ENCODE data around the gene BRINP2. TPM values are rescaled to one million over a fixed set of nuclear protein-coding genes. Genes with fewer than 3 reads are reported as not detected.

The BRINP2 gene
- total RNA-seq, 2 donors from 2014 or later: not detected

DNA sequence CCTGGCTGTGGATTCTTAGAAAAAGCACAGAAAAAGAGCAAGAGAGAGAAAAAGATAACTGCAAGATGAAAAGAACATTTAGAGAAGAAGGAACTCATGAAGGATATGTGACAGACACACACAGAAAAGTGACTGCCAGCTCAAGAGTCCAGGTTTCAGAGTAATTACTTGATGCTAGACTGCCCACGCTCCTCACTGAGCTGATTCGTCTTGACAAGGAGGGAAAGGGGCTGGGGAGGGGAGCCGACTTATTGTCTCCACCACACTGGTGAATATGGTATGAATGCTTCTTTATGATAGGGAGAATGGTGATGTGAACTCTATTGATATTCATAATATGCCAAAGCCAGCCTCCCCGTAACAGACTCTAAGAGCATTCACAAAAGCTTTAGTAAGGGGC is 140.4 kb downstream of the BRINP2 start:
- H3K27me3 Mint-ChIP-seq (ENCODE audit: insufficient read depth): peaks cover 99% of the 10 kb centered on the region
- H3K36me3 ChIP-seq (ENCODE audit: control insufficient read depth, insufficient read depth, low read length): no peaks in the 10 kb centered on the region
- no peaks in the 10 kb centered on the region for H3K4me1 ChIP-seq (ENCODE audit: control insufficient read depth, insufficient read depth, low read length)
- TF ChIP-seq, protein P1, sequence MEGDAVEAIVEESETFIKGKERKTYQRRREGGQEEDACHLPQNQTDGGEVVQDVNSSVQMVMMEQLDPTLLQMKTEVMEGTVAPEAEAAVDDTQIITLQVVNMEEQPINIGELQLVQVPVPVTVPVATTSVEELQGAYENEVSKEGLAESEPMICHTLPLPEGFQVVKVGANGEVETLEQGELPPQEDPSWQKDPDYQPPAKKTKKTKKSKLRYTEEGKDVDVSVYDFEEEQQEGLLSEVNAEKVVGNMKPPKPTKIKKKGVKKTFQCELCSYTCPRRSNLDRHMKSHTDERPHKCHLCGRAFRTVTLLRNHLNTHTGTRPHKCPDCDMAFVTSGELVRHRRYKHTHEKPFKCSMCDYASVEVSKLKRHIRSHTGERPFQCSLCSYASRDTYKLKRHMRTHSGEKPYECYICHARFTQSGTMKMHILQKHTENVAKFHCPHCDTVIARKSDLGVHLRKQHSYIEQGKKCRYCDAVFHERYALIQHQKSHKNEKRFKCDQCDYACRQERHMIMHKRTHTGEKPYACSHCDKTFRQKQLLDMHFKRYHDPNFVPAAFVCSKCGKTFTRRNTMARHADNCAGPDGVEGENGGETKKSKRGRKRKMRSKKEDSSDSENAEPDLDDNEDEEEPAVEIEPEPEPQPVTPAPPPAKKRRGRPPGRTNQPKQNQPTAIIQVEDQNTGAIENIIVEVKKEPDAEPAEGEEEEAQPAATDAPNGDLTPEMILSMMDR (conservative IDR thresholded peaks at IDR 0.05): no peak
- no peak overlapping the region for H3K9ac ChIP-seq (ENCODE audit: extremely low read depth, low read length, poor library complexity, severe bottlenecking)
- no peak overlapping the region for H3K4me3 Mint-ChIP-seq
- peak overlapping the region; percentile 36 for H3K27ac ChIP-seq (ENCODE audit: low read depth, low read length)
- H3K27ac Mint-ChIP-seq: no peak overlapping the region
- 46 to 60% methylated on average over 4 of the region's 4 CpGs for WGBS, 2 experiments (ENCODE audit: insufficient coverage in 1 of 2, insufficient read length in 1 of 2)
- no peak overlapping the region for H3K4me3 ChIP-seq (ENCODE audit: low read length)
- H3K4me1 Mint-ChIP-seq: peaks cover 2% of the 10 kb centered on the region
- H3K27me3 ChIP-seq (ENCODE audit: control insufficient read depth, insufficient read depth, low read length, poor library complexity, severe bottlenecking): peaks cover 100% of the 10 kb centered on the region
- no peak for DNase-seq
- H3K36me3 Mint-ChIP-seq (ENCODE audit: low read depth): no peaks in the 10 kb centered on the region
- H3K9me3 Mint-ChIP-seq: no peaks in the 10 kb centered on the region
- no peaks in the 10 kb centered on the region for H3K9me3 ChIP-seq (ENCODE audit: control insufficient read depth, low read length)

- Histone ChIP-seq H3K4me1 (ENCODE audit: control insufficient read depth, insufficient read depth, low read length) (no peaks in the 10 kb centered on the region), H3K27me3 (ENCODE audit: control insufficient read depth, insufficient read depth, low read length, poor library complexity, severe bottlenecking) (peaks cover 100% of the 10 kb centered on the region), H3K9ac (ENCODE audit: extremely low read depth, low read length, poor library complexity, severe bottlenecking) (no peak overlapping the region), H3K4me3 (ENCODE audit: low read length) (no peak overlapping the region), H3K9me3 (ENCODE audit: control insufficient read depth, low read length) (no peaks in the 10 kb centered on the region), H3K36me3 (ENCODE audit: control insufficient read depth, insufficient read depth, low read length) (no peaks in the 10 kb centered on the region), H3K27ac (ENCODE audit: low read depth, low read length) (no peak overlapping the region)
- Mint-ChIP-seq H3K9me3 (no peaks in the 10 kb centered on the region), H3K36me3 (ENCODE audit: low read depth) (no peaks in the 10 kb centered on the region), H3K4me3 (no peak overlapping the region), H3K4me1 (no peaks in the 10 kb centered on the region), H3K27ac (no peak overlapping the region), H3K27me3 (ENCODE audit: insufficient read depth) (peaks cover 99% of the 10 kb centered on the region)
- no peak for DNase-seq
- TF ChIP-seq, protein P1 (conservative IDR thresholded peaks at IDR 0.05): no peak
- 86 to 100% methylated on average over 1 to 2 of the region's 2 CpGs for WGBS, 2 experiments (ENCODE audit: insufficient coverage in 1 of 2, insufficient read length in 1 of 2)
Observed at GRCh38 chr1:177311586-177311985, 140.8 kb downstream of the BRINP2 start.

DNA sequence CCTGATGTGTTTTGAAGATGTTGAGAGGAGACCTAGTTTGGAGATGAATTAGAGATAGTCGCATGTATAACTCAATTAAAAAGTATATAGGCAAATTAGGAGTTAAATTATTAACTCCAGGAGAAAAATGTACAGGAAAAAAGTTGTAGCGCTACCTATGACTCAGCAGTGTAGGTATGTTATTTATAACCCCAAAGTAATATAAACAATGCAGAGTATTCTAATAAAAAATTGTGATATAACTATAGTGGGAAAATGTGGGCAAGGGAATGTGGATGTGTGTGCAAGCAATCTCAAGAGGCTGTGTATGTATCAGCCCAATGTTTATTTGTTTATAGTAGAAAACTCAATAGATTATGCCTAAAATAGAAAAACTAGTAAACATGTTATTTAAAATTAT is 144.5 kb downstream of the BRINP2 start:
- no peaks in the 10 kb centered on the region for H3K36me3 Mint-ChIP-seq (ENCODE audit: low read depth)

More for the DNA sequence above, 144.5 kb downstream of the BRINP2 start:
- Histone ChIP-seq H3K36me3 (ENCODE audit: control insufficient read depth, insufficient read depth, low read length) (no peaks in the 10 kb centered on the region), H3K27me3 (ENCODE audit: control insufficient read depth, insufficient read depth, low read length, poor library complexity, severe bottlenecking) (peaks cover 90% of the 10 kb centered on the region), H3K4me3 (ENCODE audit: low read length) (no peak overlapping the region), H3K9me3 (ENCODE audit: control insufficient read depth, low read length) (no peaks in the 10 kb centered on the region), H3K9ac (ENCODE audit: extremely low read depth, low read length, poor library complexity, severe bottlenecking) (no peak overlapping the region), H3K4me1 (ENCODE audit: control insufficient read depth, insufficient read depth, low read length) (no peaks in the 10 kb centered on the region), H3K27ac (ENCODE audit: low read depth, low read length) (no peak overlapping the region)
- WGBS, 2 experiments (ENCODE audit: insufficient coverage in 1 of 2, insufficient read length in 1 of 2): 0% methylated on average over 1 of the region's 2 CpGs; no CpG with 5 or more reads in 1 of the 2 experiments
- Mint-ChIP-seq H3K9me3 (no peaks in the 10 kb centered on the region), H3K27me3 (ENCODE audit: insufficient read depth) (peaks cover 79% of the 10 kb centered on the region), H3K4me1 (no peaks in the 10 kb centered on the region), H3K27ac (no peak overlapping the region), H3K4me3 (no peak overlapping the region)
- DNase-seq: no peak
- TF ChIP-seq, protein P1 (conservative IDR thresholded peaks at IDR 0.05): no peak
